ENCODE measurements around the gene MAFB.

- TF ChIP-seq CTCF (IDR thresholded peaks at IDR 0.05 in 8 of 11, conservative IDR thresholded peaks at IDR 0.05 in 3 of 11) = no peak
- no peak for TF ChIP-seq POLR2A (IDR thresholded peaks at IDR 0.05)
Observed at GRCh38 chr20:40654876-40655275, 34.2 kb downstream of the MAFB start.
